ENCODE data around the gene MRPS18B. TPM values are rescaled to one million over a fixed set of nuclear protein-coding genes. Genes with fewer than 3 reads are reported as not detected.
"Not testable (repeated sequence)": the region's sequence is repeated elsewhere in the genome, so short reads cannot be mapped to it uniquely, and the experiment has no call there.

MRPS18B gene
- polyA plus RNA-seq, 1 of the 3 experiments (the other 2 are of a cell fraction), result 45.2 TPM

- H3K4me1 ChIP-seq (ENCODE audit: control insufficient read depth in 1 of 2, insufficient read depth in 2 of 2, low read depth in 1 of 2, low read length in 1 of 2); H4K20me1 ChIP-seq (ENCODE audit: insufficient read depth); H3K4me2 ChIP-seq; H3K9ac ChIP-seq; H2AFZ ChIP-seq (ENCODE audit: low read depth); H3K79me2 ChIP-seq (ENCODE audit: insufficient read depth); H3K4me3 ChIP-seq (ENCODE audit: low read depth in 2 of 2, low read length in 1 of 2); H3K27ac ChIP-seq (ENCODE audit: low read depth in 2 of 2, low read length in 1 of 2); H3K9me3 ChIP-seq; H3K27me3 ChIP-seq (ENCODE audit: insufficient read depth); H3K9me2 ChIP-seq: not testable (repeated sequence)
- H3K36me3 ChIP-seq (replicated peaks in 1 of 2; ENCODE audit: control insufficient read depth in 1 of 2, insufficient read depth in 2 of 2, low read length in 1 of 2), result peaks cover 21 to 33% of the 10 kb centered on the region in 2 experiments
- DNase-seq, result peak; percentile 76
- TF ChIP-seq SMC3 (IDR thresholded peaks at IDR 0.05; ENCODE audit: low read depth, low read length), result peak; percentile 46
- 0 out of 2 replicates have a peak, but pooled peaks have one; percentile 10 for TF ChIP-seq POLR2AphosphoS5 (IDR thresholded peaks at IDR 0.05; ENCODE audit: low read depth, low read length)
- peak; percentile 77 for TF ChIP-seq CTCF (IDR thresholded peaks at IDR 0.05)
- TF ChIP-seq RAD21 (IDR thresholded peaks at IDR 0.05; ENCODE audit: low read length), result peak; percentile 59
- 83% methylated on average over 14 of the region's 15 CpGs for WGBS (ENCODE audit: low lambda C conversion rate)
- ChIA-PET CTCF (interaction anchor here (0.6 to 9.9 kb wide), 29 partner anchors 9 to 199 kb away, joined by 3 to 118 read pairs (median 4); partner anchors contain the start of genes ABCF1, ATAT1, DHX16 and GNL1), POLR2A (interaction anchor here (0.8 to 3.4 kb wide), 8 partner anchors 10 to 56 kb away, joined by 3 to 32 read pairs (median 4); partner anchors contain the start of gene ABCF1)
- peaks cover 35% of the 10 kb centered on the region for H3F3A ChIP-seq (replicated peaks; ENCODE audit: insufficient read depth)
Measured at GRCh38 chr6:30597315-30598144, 20.1 kb upstream of the MRPS18B start.

- POLR2A ChIA-PET, result interaction anchor here (0.6 to 3.4 kb wide), 6 partner anchors 8 to 141 kb away, joined by 3 to 32 read pairs (median 4); no protein-coding TSS in a partner anchor
- CTCF ChIA-PET, result interaction anchor here (1.0 to 9.9 kb wide), 5 partner anchors 8 to 117 kb away, joined by 3 to 118 read pairs (median 3); no protein-coding TSS in a partner anchor
- TF ChIP-seq CTCF (IDR thresholded peaks at IDR 0.05) (no peak), RAD21 (IDR thresholded peaks at IDR 0.05; ENCODE audit: low read length) (no peak), EZH2phosphoT487 (IDR thresholded peaks at IDR 0.05; ENCODE audit: borderline replicate concordance, low read depth) (no peak), YY1 (IDR thresholded peaks at IDR 0.05; ENCODE audit: low read depth) (no peak), TEAD4 (IDR thresholded peaks at IDR 0.05; ENCODE audit: borderline replicate concordance, insufficient read depth) (no peak), ELF1 (IDR thresholded peaks at IDR 0.05) (no peak), NFIC (IDR thresholded peaks at IDR 0.05; ENCODE audit: borderline replicate concordance) (no peak)
- TF ChIP-seq, protein P1, sequence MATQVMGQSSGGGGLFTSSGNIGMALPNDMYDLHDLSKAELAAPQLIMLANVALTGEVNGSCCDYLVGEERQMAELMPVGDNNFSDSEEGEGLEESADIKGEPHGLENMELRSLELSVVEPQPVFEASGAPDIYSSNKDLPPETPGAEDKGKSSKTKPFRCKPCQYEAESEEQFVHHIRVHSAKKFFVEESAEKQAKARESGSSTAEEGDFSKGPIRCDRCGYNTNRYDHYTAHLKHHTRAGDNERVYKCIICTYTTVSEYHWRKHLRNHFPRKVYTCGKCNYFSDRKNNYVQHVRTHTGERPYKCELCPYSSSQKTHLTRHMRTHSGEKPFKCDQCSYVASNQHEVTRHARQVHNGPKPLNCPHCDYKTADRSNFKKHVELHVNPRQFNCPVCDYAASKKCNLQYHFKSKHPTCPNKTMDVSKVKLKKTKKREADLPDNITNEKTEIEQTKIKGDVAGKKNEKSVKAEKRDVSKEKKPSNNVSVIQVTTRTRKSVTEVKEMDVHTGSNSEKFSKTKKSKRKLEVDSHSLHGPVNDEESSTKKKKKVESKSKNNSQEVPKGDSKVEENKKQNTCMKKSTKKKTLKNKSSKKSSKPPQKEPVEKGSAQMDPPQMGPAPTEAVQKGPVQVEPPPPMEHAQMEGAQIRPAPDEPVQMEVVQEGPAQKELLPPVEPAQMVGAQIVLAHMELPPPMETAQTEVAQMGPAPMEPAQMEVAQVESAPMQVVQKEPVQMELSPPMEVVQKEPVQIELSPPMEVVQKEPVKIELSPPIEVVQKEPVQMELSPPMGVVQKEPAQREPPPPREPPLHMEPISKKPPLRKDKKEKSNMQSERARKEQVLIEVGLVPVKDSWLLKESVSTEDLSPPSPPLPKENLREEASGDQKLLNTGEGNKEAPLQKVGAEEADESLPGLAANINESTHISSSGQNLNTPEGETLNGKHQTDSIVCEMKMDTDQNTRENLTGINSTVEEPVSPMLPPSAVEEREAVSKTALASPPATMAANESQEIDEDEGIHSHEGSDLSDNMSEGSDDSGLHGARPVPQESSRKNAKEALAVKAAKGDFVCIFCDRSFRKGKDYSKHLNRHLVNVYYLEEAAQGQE (IDR thresholded peaks at IDR 0.05; ENCODE audit: low read depth, low read length), result no peak
- TF ChIP-seq, protein P2, sequence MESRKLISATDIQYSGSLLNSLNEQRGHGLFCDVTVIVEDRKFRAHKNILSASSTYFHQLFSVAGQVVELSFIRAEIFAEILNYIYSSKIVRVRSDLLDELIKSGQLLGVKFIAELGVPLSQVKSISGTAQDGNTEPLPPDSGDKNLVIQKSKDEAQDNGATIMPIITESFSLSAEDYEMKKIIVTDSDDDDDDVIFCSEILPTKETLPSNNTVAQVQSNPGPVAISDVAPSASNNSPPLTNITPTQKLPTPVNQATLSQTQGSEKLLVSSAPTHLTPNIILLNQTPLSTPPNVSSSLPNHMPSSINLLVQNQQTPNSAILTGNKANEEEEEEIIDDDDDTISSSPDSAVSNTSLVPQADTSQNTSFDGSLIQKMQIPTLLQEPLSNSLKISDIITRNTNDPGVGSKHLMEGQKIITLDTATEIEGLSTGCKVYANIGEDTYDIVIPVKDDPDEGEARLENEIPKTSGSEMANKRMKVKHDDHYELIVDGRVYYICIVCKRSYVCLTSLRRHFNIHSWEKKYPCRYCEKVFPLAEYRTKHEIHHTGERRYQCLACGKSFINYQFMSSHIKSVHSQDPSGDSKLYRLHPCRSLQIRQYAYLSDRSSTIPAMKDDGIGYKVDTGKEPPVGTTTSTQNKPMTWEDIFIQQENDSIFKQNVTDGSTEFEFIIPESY (IDR thresholded peaks at IDR 0.05; ENCODE audit: borderline replicate concordance, low read depth), result 0 out of 2 replicates have a peak, but pooled peaks have one; percentile 11
Measured at GRCh38 chr6:30598912-30599624, 18.6 kb upstream of the MRPS18B start.

More at GRCh38 chr6:30598912-30599624, 18.6 kb upstream of the MRPS18B start:
- Histone ChIP-seq H2AFZ (ENCODE audit: low read depth) (no peak overlapping the region), H3K27me3 (ENCODE audit: insufficient read depth) (no peaks in the 10 kb centered on the region), H3K4me3 (ENCODE audit: low read depth in 2 of 2, low read length in 1 of 2) (no peak overlapping the region), H3K27ac (ENCODE audit: low read depth in 2 of 2, low read length in 1 of 2) (no peak overlapping the region), H3K9me3 (no peaks in the 10 kb centered on the region), H3F3A (replicated peaks; ENCODE audit: insufficient read depth) (peaks cover 39% of the 10 kb centered on the region), H3K36me3 (replicated peaks in 1 of 2; ENCODE audit: control insufficient read depth in 1 of 2, insufficient read depth in 2 of 2, low read length in 1 of 2) (peaks cover 28 to 42% of the 10 kb centered on the region in 2 experiments), H3K79me2 (ENCODE audit: insufficient read depth) (no peaks in the 10 kb centered on the region), H4K20me1 (ENCODE audit: insufficient read depth) (no peaks in the 10 kb centered on the region), H3K4me2 (no peak overlapping the region), H3K9ac (no peak overlapping the region), H3K4me1 (ENCODE audit: control insufficient read depth in 1 of 2, insufficient read depth in 2 of 2, low read depth in 1 of 2, low read length in 1 of 2) (no peaks in the 10 kb centered on the region), H3K9me2 (no peaks in the 10 kb centered on the region)
- 96% methylated on average over 11 of the region's 12 CpGs for WGBS (ENCODE audit: low lambda C conversion rate)
- DNase-seq, result no peak

Measured in SK-N-SH (cell line).